Astrocyte of the spinal cord (primary cell): ENCODE measurements around the gene CCDC178.

Experiments
- DNase-seq: peaks from one replicate; pipeline ENCODE4 v3.0.0; 2011; ENCODE audit warnings: low read depth, low spot score
- H3K4me3 ChIP-seq: 2 replicates; pipeline ENCODE4 v1.5.1; 2011; ENCODE audit warnings: low read depth, mild to moderate bottlenecking, low read length, moderate library complexity
- CTCF ChIP-seq: IDR thresholded peaks from 2 replicates; pipeline ENCODE4 v1.5.1; 2012; ENCODE audit warnings: low read depth, mild to moderate bottlenecking, low read length, inconsistent platforms
- in situ Hi-C: cut with HindIII; loops from 2 replicates; pipeline ENCODE4 v1.10.0; 2017; ENCODE audit warnings: low sequenced_read_pairs

The CCDC178 gene

GRCh38 chr18:33466822-33467221, 26.3 kb upstream of the CCDC178 start:
- in situ Hi-C loops, result no loop called here
- DNase-seq, result no peak
- no peak for TF ChIP-seq CTCF
- no peak overlapping the region for H3K4me3 ChIP-seq

- TF ChIP-seq CTCF, result no peak
- H3K4me3 ChIP-seq, result no peak overlapping the region
- DNase-seq, result no peak
- in situ Hi-C loops, result no loop called here
These were observed 20.2 kb upstream of the CCDC178 start for GRCh38 chr18:33460681-33461080.

- in situ Hi-C loops, result no loop called here
- TF ChIP-seq CTCF, result no peak
- H3K4me3 ChIP-seq, result no peak overlapping the region
- no peak for DNase-seq
These were observed 19.1 kb upstream of the CCDC178 start for GRCh38 chr18:33459612-33460011.

- DNase-seq, result no peak
- in situ Hi-C loops, result no loop called here
- H3K4me3 ChIP-seq, result no peak overlapping the region
- TF ChIP-seq CTCF, result no peak
These were observed 6.1 kb upstream of the CCDC178 start for GRCh38 chr18:33446604-33447003.

GRCh38 chr18:33444709-33445108, 4.2 kb upstream of the CCDC178 start:
- H3K4me3 ChIP-seq, result no peak overlapping the region
- DNase-seq, result no peak
- no peak for TF ChIP-seq CTCF
- in situ Hi-C loops, result no loop called here

GRCh38 chr18:33432857-33433256, 7.7 kb downstream of the CCDC178 start:
- no peak overlapping the region for H3K4me3 ChIP-seq
- TF ChIP-seq CTCF, result no peak
- no peak for DNase-seq
- in situ Hi-C loops, result no loop called here

- DNase-seq, result no peak
- in situ Hi-C loops, result no loop called here
- no peak overlapping the region for H3K4me3 ChIP-seq
- TF ChIP-seq CTCF, result no peak
These were observed 13.0 kb downstream of the CCDC178 start for GRCh38 chr18:33427549-33427948.
